ENCODE results near the gene CGA.

GRCh38 chr6:87102151-87102621 lies 7.3 kb upstream of the CGA start:
- TF ChIP-seq CTCF (IDR thresholded peaks at IDR 0.05 in 8 of 11, conservative IDR thresholded peaks at IDR 0.05 in 3 of 11): no peak
- TF ChIP-seq POLR2A (IDR thresholded peaks at IDR 0.05): no peak
